Ishikawa (cell line): ENCODE results near the gene CHD9.

Experiments used
- CEBPB ChIP-seq: IDR thresholded peaks from 2 replicates; pipeline ENCODE4 v1.6.1; 2012
- CREB1 ChIP-seq: IDR thresholded peaks from 2 replicates; pipeline ENCODE4 v1.6.1; 2012; ENCODE audit warnings: low read depth
- EGR1 ChIP-seq: IDR thresholded peaks from 2 replicates; pipeline ENCODE4 v1.6.1; 2012
- EP300 ChIP-seq: IDR thresholded peaks from 2 replicates; pipeline ENCODE4 v1.6.1; 2012; ENCODE audit warnings: borderline replicate concordance
- FOXM1 ChIP-seq: IDR thresholded peaks from 2 replicates; pipeline ENCODE4 v1.6.1; 2012; ENCODE audit warnings: low read depth, borderline replicate concordance
- MAX ChIP-seq: IDR thresholded peaks from 2 replicates; pipeline ENCODE4 v1.6.1; 2012
- NFIC ChIP-seq: IDR thresholded peaks from 2 replicates; pipeline ENCODE4 v1.6.1; 2012
- RAD21 ChIP-seq: IDR thresholded peaks from 2 replicates; pipeline ENCODE4 v1.6.1; 2012; ENCODE audit warnings: low read depth
- REST ChIP-seq: IDR thresholded peaks from 2 replicates; pipeline ENCODE4 v1.6.1; 2012; ENCODE audit warnings: low read depth, mild to moderate bottlenecking
- TAF1 ChIP-seq: IDR thresholded peaks from 2 replicates; pipeline ENCODE4 v1.6.1; 2012; ENCODE audit warnings: low read depth, mild to moderate bottlenecking
- TCF12 ChIP-seq: IDR thresholded peaks from 2 replicates; pipeline ENCODE4 v1.6.1; 2012; ENCODE audit warnings: low read depth
- TEAD4 ChIP-seq: IDR thresholded peaks from 2 replicates; pipeline ENCODE4 v1.6.1; 2012
- USF1 ChIP-seq: IDR thresholded peaks from 2 replicates; pipeline ENCODE4 v1.6.1; 2012
- YY1 ChIP-seq: IDR thresholded peaks from 2 replicates; pipeline ENCODE4 v1.6.1; 2012; ENCODE audit warnings: low read depth
- ZBTB7A ChIP-seq: IDR thresholded peaks from 2 replicates; pipeline ENCODE4 v1.6.1; 2012; ENCODE audit warnings: low read depth

The CHD9 gene

GRCh38 chr16:53234836-53235235, 180.0 kb downstream of the CHD9 start:
- TF ChIP-seq FOXM1 = no peak
- TF ChIP-seq REST = no peak
- TF ChIP-seq USF1 = no peak
- TF ChIP-seq YY1 = no peak
- no peak for TF ChIP-seq CREB1
- no peak for TF ChIP-seq CEBPB
- TF ChIP-seq MAX = no peak
- no peak for TF ChIP-seq RAD21
- no peak for TF ChIP-seq EP300
- TF ChIP-seq ZBTB7A = no peak
- TF ChIP-seq NFIC = no peak
- TF ChIP-seq TAF1 = no peak
- no peak for TF ChIP-seq TCF12
- TF ChIP-seq TEAD4 = no peak
- TF ChIP-seq EGR1 = no peak

- TF ChIP-seq MAX (no peak), FOXM1 (no peak)
Measured at GRCh38 chr16:53235851-53236250, 181.1 kb downstream of the CHD9 start.

GRCh38 chr16:53249331-53249730, 194.5 kb downstream of the CHD9 start:
- TF ChIP-seq EGR1 (no peak), MAX (no peak), RAD21 (no peak), NFIC (no peak), FOXM1 (no peak), EP300 (no peak), CREB1 (no peak)

- TF ChIP-seq TEAD4 (peak; percentile 78), NFIC (no peak)
Measured at GRCh38 chr16:53257001-53257400, 202.2 kb downstream of the CHD9 start.

- TF ChIP-seq RAD21 (no peak), ZBTB7A (no peak), CEBPB (no peak; the same call in 1 of the 2 replicates), REST (no peak), MAX (no peak), FOXM1 (no peak), EP300 (no peak), CREB1 (no peak), TEAD4 (no peak), YY1 (no peak), EGR1 (no peak), TAF1 (no peak), TCF12 (no peak), USF1 (no peak), NFIC (no peak)
Measured at GRCh38 chr16:53258809-53259208, 204.0 kb downstream of the CHD9 start.

GRCh38 chr16:53261276-53261675, 206.5 kb downstream of the CHD9 start:
- TF ChIP-seq TCF12 (no peak), FOXM1 (no peak), EP300 (no peak), RAD21 (no peak), ZBTB7A (no peak), USF1 (no peak)
